Neuronal stem cell (in vitro differentiated cells): ENCODE results near the gene NLGN4X.
A peak's percentile ranks its signal among the peaks of the same experiment; 100 is the strongest.

Experiments used
- DNase-seq: peaks from one replicate; pipeline ENCODE4 v3.0.0-alpha.2; 2013; ENCODE audit warnings: low spot score
- H2AFZ ChIP-seq: one replicate; pipeline ENCODE4 v1.6.1; 2013; ENCODE audit warnings: mild to moderate bottlenecking, low read length, inconsistent platforms
- H2AK5ac ChIP-seq: 2 replicates; pipeline ENCODE4 v1.6.1; 2013; ENCODE audit warnings: low read depth, mild to moderate bottlenecking, inconsistent platforms, low read length, moderate library complexity, mixed read lengths
- H2BK120ac ChIP-seq: 2 replicates; pipeline ENCODE4 v1.6.1; 2013; ENCODE audit warnings: low read depth, mild to moderate bottlenecking, inconsistent platforms, low read length, moderate library complexity, mixed read lengths
- H2BK12ac ChIP-seq: one replicate; pipeline ENCODE4 v1.6.1; 2013; ENCODE audit warnings: low read length, inconsistent platforms
- H2BK15ac ChIP-seq: 2 replicates; pipeline ENCODE4 v1.6.1; 2013; ENCODE audit warnings: mild to moderate bottlenecking, low read length, inconsistent platforms, mixed read lengths
- H2BK5ac ChIP-seq: one replicate; pipeline ENCODE4 v1.6.1; 2013; ENCODE audit warnings: inconsistent platforms, mild to moderate bottlenecking, low read length, moderate library complexity
- H3K14ac ChIP-seq: one replicate; pipeline ENCODE4 v1.6.1; 2013; ENCODE audit warnings: low read length, inconsistent platforms
- H3K18ac ChIP-seq: 2 replicates; pipeline ENCODE4 v1.6.1; 2013; ENCODE audit warnings: low read length, inconsistent platforms
- H3K23ac ChIP-seq: 2 replicates; pipeline ENCODE4 v1.6.1; 2013; ENCODE audit warnings: low read depth, mild to moderate bottlenecking, mixed read lengths, low read length, inconsistent platforms; ENCODE audit not compliant: poor library complexity
- H3K27ac ChIP-seq: replicated peaks from 3 replicates; pipeline ENCODE4 v1.5.1; 2013; ENCODE audit warnings: low read length, inconsistent platforms
- H3K27me3 ChIP-seq, 3 experiments: 2 replicates each; pipeline ENCODE4 v1.6.1; 2013; ENCODE audit warnings: low read length in 3 of 3, mild to moderate bottlenecking in 2 of 3, inconsistent platforms in 1 of 3, low read depth in 1 of 3, mixed read lengths in 1 of 3, moderate library complexity in 1 of 3; ENCODE audit not compliant: control insufficient read depth in 3 of 3, insufficient read depth in 3 of 3
- H3K36me3 ChIP-seq, 2 donors: replicated peaks in 1 of 2; 2 replicates each; pipeline ENCODE4 v1.6.1; 2013; ENCODE audit warnings: low read length in 2 of 2; ENCODE audit not compliant: control insufficient read depth in 2 of 2, insufficient read depth in 2 of 2
- H3K4ac ChIP-seq: 2 replicates; pipeline ENCODE4 v1.6.1; 2013; ENCODE audit warnings: inconsistent platforms, mild to moderate bottlenecking, low read length, moderate library complexity
- H3K4me1 ChIP-seq, 2 donors: 1 replicate in 1 of 2; 2 replicates in 1 of 2; pipeline ENCODE4 v1.6.1; 2013; ENCODE audit warnings: low read length in 2 of 2, low read depth in 1 of 2; ENCODE audit not compliant: control insufficient read depth in 2 of 2, insufficient read depth in 1 of 2
- H3K4me2 ChIP-seq: one replicate; pipeline ENCODE4 v1.6.1; 2013; ENCODE audit warnings: mild to moderate bottlenecking, low read length, inconsistent platforms; ENCODE audit not compliant: insufficient read depth, poor library complexity, severe bottlenecking
- H3K4me3 ChIP-seq, 2 donors: 2 replicates each; pipeline ENCODE4 v1.5.1; 2013; ENCODE audit warnings: low read length in 2 of 2, mild to moderate bottlenecking in 2 of 2, inconsistent platforms in 1 of 2, moderate library complexity in 1 of 2
- H3K79me1 ChIP-seq: one replicate; pipeline ENCODE4 v1.6.1; 2013; ENCODE audit warnings: low read depth, mild to moderate bottlenecking, inconsistent platforms, low read length, moderate library complexity
- H3K9ac ChIP-seq: one replicate; pipeline ENCODE4 v1.6.1; 2013; ENCODE audit warnings: mild to moderate bottlenecking, low read depth, low read length, inconsistent platforms; ENCODE audit not compliant: poor library complexity
- H3K9me3 ChIP-seq, 2 donors: replicated peaks in 1 of 2; 2 replicates each; pipeline versions ENCODE3 to v1.6.1; 2013; ENCODE audit warnings: low read length in 2 of 2, mild to moderate bottlenecking in 2 of 2, inconsistent platforms in 1 of 2, low read depth in 1 of 2, mixed read lengths in 1 of 2, moderate library complexity in 1 of 2; ENCODE audit not compliant: control insufficient read depth in 2 of 2, insufficient read depth in 1 of 2
- H4K8ac ChIP-seq: one replicate; pipeline ENCODE4 v1.6.1; 2013; ENCODE audit warnings: low read depth, mild to moderate bottlenecking, inconsistent platforms, low read length, moderate library complexity
- H4K91ac ChIP-seq: one replicate; pipeline ENCODE4 v1.6.1; 2013; ENCODE audit warnings: low read length, low read depth, mild to moderate bottlenecking, inconsistent platforms; ENCODE audit not compliant: poor library complexity
- WGBS, 2 donors: extraction: QIAGEN DNeasy Blood & Tissue Kit; methylation state at CpG; one replicate each; pipeline ENCODE4 v1.1.7; 2013; ENCODE audit warnings: missing lambda C conversion rate in 2 of 2, mixed read lengths in 1 of 2; ENCODE audit not compliant: insufficient read length in 2 of 2, insufficient replicate concordance in 1 of 2; ENCODE audit errors: extremely low coverage in 2 of 2; 5-methylcytosine and 5-hydroxymethylcytosine counted together

Gene NLGN4X

DNA sequence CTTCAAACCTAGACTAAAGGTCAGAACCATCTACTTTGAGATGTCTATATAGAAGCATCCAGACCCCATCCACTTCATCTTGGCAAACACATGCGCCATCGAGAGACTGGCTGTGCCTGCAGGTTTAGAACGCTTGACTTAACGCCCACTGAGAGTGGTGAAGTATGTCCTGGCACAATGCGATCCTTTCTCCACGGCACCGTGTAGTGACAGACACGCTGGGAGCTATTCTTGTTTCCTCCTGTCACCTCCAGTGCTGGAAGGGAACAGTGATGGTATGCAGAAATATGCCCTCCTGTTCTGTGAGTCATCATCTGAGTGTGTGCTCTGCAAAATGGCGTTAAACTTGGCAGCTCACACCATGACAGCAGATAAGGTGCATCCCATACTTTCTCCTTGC, 330.2 kb downstream of the NLGN4X start:
- WGBS, 2 donors, result no CpG with 5 or more reads among the region's 9 CpGs
- no peak overlapping the region for H2BK15ac ChIP-seq
- peaks cover 2 to 20% of the 10 kb centered on the region in 2 donors for H3K36me3 ChIP-seq
- H3K4me3 ChIP-seq, result no peak overlapping the region
- no peak overlapping the region for H2AK5ac ChIP-seq
- H3K23ac ChIP-seq, result no peak overlapping the region
- peaks cover 0 to 5% of the 10 kb centered on the region in 2 donors for H3K9me3 ChIP-seq
- H3K4me2 ChIP-seq, result no peak overlapping the region
- no peak overlapping the region for H3K27ac ChIP-seq
- H3K18ac ChIP-seq, result no peak overlapping the region
- no peaks in the 10 kb centered on the region for H3K27me3 ChIP-seq
- no peak overlapping the region for H2BK12ac ChIP-seq
- no peaks in the 10 kb centered on the region for H3K4me1 ChIP-seq
- no peak overlapping the region for H3K4ac ChIP-seq
- no peak overlapping the region for H2BK5ac ChIP-seq
- no peak overlapping the region for H4K91ac ChIP-seq
- no peak for DNase-seq
- H2BK120ac ChIP-seq, result no peak overlapping the region
- H3K14ac ChIP-seq, result no peak overlapping the region
- H3K9ac ChIP-seq, result no peak overlapping the region
- no peak overlapping the region for H4K8ac ChIP-seq
- no peaks in the 10 kb centered on the region for H3K79me1 ChIP-seq
- no peak overlapping the region for H2AFZ ChIP-seq

DNA sequence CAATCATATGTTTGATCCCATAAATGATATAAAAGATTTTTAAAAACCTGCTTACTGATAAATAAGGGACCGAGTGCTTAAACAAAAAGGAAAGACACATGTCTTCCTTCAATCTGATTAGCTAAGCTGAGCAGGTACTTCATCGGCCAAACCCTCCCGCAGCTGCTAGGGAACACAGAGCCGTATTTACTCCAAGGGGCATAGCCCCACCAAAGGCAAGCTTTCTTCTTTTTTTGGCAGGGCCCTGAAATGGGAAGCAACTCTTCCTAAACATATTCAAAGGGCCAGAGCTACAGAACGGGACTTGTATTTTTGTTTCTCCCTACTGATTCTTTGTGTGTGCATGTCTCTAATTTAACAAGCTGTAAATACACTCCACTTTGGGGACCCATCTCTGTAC, 337.3 kb downstream of the NLGN4X start:
- Histone ChIP-seq H2BK5ac (no peak overlapping the region), H3K4ac (no peak overlapping the region), H3K9ac (no peak overlapping the region), H3K4me2 (no peak overlapping the region), H2BK15ac (no peak overlapping the region), H4K8ac (no peak overlapping the region), H3K14ac (no peak overlapping the region), H2AK5ac (no peak overlapping the region), H3K36me3 (peaks cover 3 to 16% of the 10 kb centered on the region in 2 donors), H3K79me1 (no peaks in the 10 kb centered on the region), H3K9me3 (no peaks in the 10 kb centered on the region), H2AFZ (no peak overlapping the region), H3K27me3 (no peaks in the 10 kb centered on the region), H3K27ac (no peak overlapping the region), H3K4me3 (no peak overlapping the region), H3K4me1 (no peaks in the 10 kb centered on the region), H2BK120ac (no peak overlapping the region), H2BK12ac (no peak overlapping the region), H4K91ac (no peak overlapping the region), H3K23ac (no peak overlapping the region), H3K18ac (no peak overlapping the region)
- WGBS, 2 donors, result no CpG with 5 or more reads among the region's 5 CpGs
- DNase-seq, result no peak

DNA sequence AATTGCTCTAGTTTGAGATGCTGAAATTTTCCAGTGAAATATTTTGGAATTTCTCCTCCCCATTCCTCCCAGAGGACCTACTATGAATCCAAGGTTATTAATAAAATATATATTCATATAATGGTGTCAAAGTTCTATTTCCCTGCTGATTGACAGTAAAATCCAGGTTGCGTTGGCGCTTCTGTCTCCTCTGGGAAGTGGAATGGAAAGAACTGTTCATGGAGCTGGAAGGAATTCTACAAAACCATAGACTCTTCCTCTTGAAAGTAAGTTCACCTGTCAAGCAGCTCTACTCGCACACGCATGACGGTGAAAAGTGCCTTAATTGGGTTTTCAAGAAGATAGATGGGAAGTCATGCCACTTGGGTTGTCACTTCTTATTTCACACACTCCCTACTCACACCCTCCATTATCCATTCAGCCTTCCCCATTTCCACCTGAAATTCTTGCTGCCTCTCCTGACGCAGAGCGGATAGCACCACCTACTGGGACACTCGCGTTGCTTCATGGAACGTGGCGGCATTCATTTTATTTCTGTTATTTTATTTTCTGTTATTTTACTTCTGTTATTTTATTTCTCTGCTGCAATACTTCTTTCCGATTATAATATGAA, 351.6 kb downstream of the NLGN4X start:
- Histone ChIP-seq H2BK5ac (no peak overlapping the region), H3K9me3 (no peaks in the 10 kb centered on the region), H3K4me3 (no peak overlapping the region), H2BK15ac (no peak overlapping the region), H3K4ac (no peak overlapping the region), H3K9ac (no peak overlapping the region), H2BK120ac (no peak overlapping the region), H3K79me1 (no peaks in the 10 kb centered on the region), H4K91ac (no peak overlapping the region), H3K27me3 (no peaks in the 10 kb centered on the region), H2AFZ (no peak overlapping the region), H4K8ac (no peak overlapping the region), H3K18ac (no peak overlapping the region), H2BK12ac (no peak overlapping the region), H3K23ac (no peak overlapping the region), H2AK5ac (no peak overlapping the region), H3K14ac (no peak overlapping the region), H3K4me2 (no peak overlapping the region), H3K27ac (no peak overlapping the region), H3K4me1 (no peaks in the 10 kb centered on the region), H3K36me3 (no peaks in the 10 kb centered on the region)
- no CpG with 5 or more reads among the region's 12 CpGs for WGBS, 2 donors
- DNase-seq, result peak; percentile 2

DNA sequence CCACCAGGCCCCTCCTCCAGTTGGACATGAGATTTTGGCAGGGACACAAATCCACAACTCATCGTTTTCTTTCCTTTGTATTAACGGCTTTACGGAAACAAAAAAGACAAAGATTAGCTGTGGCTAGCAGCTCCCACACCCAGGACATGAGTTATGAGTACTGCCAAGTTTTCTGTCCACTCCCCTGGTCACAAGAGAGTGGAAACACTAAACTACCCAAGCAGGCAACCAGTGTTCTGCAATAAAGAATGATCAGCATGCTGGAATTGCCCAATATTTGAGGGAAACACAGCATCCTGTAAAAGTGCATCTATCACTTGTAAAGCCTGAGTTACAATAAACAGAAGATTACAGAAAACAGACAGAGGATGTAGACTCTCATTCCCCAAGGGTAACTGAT, 358.4 kb downstream of the NLGN4X start:
- no peaks in the 10 kb centered on the region for H3K36me3 ChIP-seq
- no peak for DNase-seq
- no peak overlapping the region for H2BK120ac ChIP-seq
- no peaks in the 10 kb centered on the region for H3K4me1 ChIP-seq
- H2BK5ac ChIP-seq, result no peak overlapping the region
- no peak overlapping the region for H3K27ac ChIP-seq
- H2AFZ ChIP-seq, result no peak overlapping the region
- H2BK12ac ChIP-seq, result no peak overlapping the region
- no peak overlapping the region for H3K4me2 ChIP-seq
- no peak overlapping the region for H3K14ac ChIP-seq
- H2BK15ac ChIP-seq, result no peak overlapping the region
- no peak overlapping the region for H3K18ac ChIP-seq
- no peaks in the 10 kb centered on the region for H3K79me1 ChIP-seq
- no peak overlapping the region for H4K91ac ChIP-seq
- no peaks in the 10 kb centered on the region for H3K9me3 ChIP-seq
- no peak overlapping the region for H3K9ac ChIP-seq
- H3K23ac ChIP-seq, result no peak overlapping the region
- H3K4me3 ChIP-seq, result no peak overlapping the region
- H3K27me3 ChIP-seq, result no peaks in the 10 kb centered on the region
- no peak overlapping the region for H4K8ac ChIP-seq
- no CpG with 5 or more reads among the region's 3 CpGs for WGBS, 2 donors
- H3K4ac ChIP-seq, result no peak overlapping the region
- no peak overlapping the region for H2AK5ac ChIP-seq
